ENCODE results near the gene LCK. TPM values are rescaled to one million over a fixed set of nuclear protein-coding genes. Genes with fewer than 3 reads are reported as not detected.

The LCK gene
- total and polyA plus RNA-seq, 2 donors (not counting 1 experiment from before 2014, with no cell fraction given) = 22.3 to 23.8 TPM

- H3K27ac ChIP-seq (ENCODE audit: low read length in 2 of 2) = peak overlapping the region; percentile 24 to 72
- H3K9ac ChIP-seq (ENCODE audit: low read length) = no peak overlapping the region
- no peaks in the 10 kb centered on the region for H3K27me3 Mint-ChIP-seq
- TF ChIP-seq EZH2 (IDR thresholded peaks at IDR 0.05; ENCODE audit: borderline replicate concordance, insufficient read depth, low read depth, low read length, poor library complexity, severe bottlenecking) (no peak), CTCF (IDR thresholded peaks at IDR 0.05) (no peak)
- peaks cover 98% of the 10 kb centered on the region for H3K79me2 ChIP-seq (ENCODE audit: control insufficient read depth, insufficient read depth, low read length)
- H4K20me1 ChIP-seq (ENCODE audit: control insufficient read depth, insufficient read depth, low read length, poor library complexity, severe bottlenecking) = peaks cover 11% of the 10 kb centered on the region
- ATAC-seq (ENCODE audit: low read depth) = no peak
- peak overlapping the region; percentile 78 for H3K27ac Mint-ChIP-seq
- peaks cover 2% of the 10 kb centered on the region for H3K9me3 Mint-ChIP-seq (ENCODE audit: insufficient read depth)
- H3K4me2 ChIP-seq (replicated peaks; ENCODE audit: low read depth, low read length, poor library complexity, severe bottlenecking) = no peak overlapping the region
- H3K4me3 ChIP-seq (ENCODE audit: control extremely low read depth in 1 of 5, extremely low read depth in 1 of 5, insufficient read depth in 1 of 5, low read depth in 2 of 5, low read length in 4 of 5) = no peak overlapping the region
- H3K27me3 ChIP-seq (replicated peaks in 1 of 4; ENCODE audit: control extremely low read depth in 1 of 4, control insufficient read depth in 3 of 4, insufficient read depth in 4 of 4, low read length in 3 of 4) = no peaks in the 10 kb centered on the region
- no peak overlapping the region for H2AFZ ChIP-seq (ENCODE audit: insufficient read depth, low read depth, low read length, poor library complexity, severe bottlenecking)
- peaks cover 57% of the 10 kb centered on the region for H3K4me1 Mint-ChIP-seq
- DNase-seq = no peak
- CTCF ChIA-PET = interaction anchor here (0.5 to 4.5 kb wide), 7 partner anchors 9 to 92 kb away, joined by 3 to 26 read pairs (median 5); no protein-coding TSS in a partner anchor
- peaks cover 42 to 44% of the 10 kb centered on the region in 2 donors for H3K4me1 ChIP-seq (ENCODE audit: control insufficient read depth in 2 of 2, insufficient read depth in 2 of 2, low read length in 2 of 2)
- POLR2A ChIA-PET = no interaction called here
- H3K36me3 ChIP-seq (replicated peaks in 1 of 2; ENCODE audit: control extremely low read depth in 1 of 2, control insufficient read depth in 1 of 2, extremely low read depth in 1 of 2, insufficient read depth in 2 of 2, low read length in 1 of 2) = peaks cover 6 to 54% of the 10 kb centered on the region in 2 experiments
- peak overlapping the region; percentile 0 for H3K4me3 Mint-ChIP-seq
- WGBS (ENCODE audit: insufficient coverage) = 50% methylated on average over 1 of the region's 2 CpGs
- H3K9me3 ChIP-seq (ENCODE audit: control extremely low read depth in 1 of 3, control insufficient read depth in 2 of 3, insufficient read depth in 1 of 3, low read length in 2 of 3) = peaks cover 0 to 3% (median 2%) of the 10 kb centered on the region in 3 donors
- intact Hi-C loops (cut with micrococcal nuclease) = no loop called here
Measured at GRCh38 chr1:32307324-32307723, 56.3 kb downstream of the LCK start.

GRCh38 chr1:32309960-32310359 lies 58.9 kb downstream of the LCK start:
- Histone ChIP-seq H4K20me1 (ENCODE audit: control insufficient read depth, insufficient read depth, low read length, poor library complexity, severe bottlenecking) (peaks cover 6% of the 10 kb centered on the region), H2AFZ (ENCODE audit: insufficient read depth, low read depth, low read length, poor library complexity, severe bottlenecking) (no peak overlapping the region), H3K9ac (ENCODE audit: low read length) (no peak overlapping the region), H3K4me2 (replicated peaks; ENCODE audit: low read depth, low read length, poor library complexity, severe bottlenecking) (peak overlapping the region; percentile 16), H3K27ac (ENCODE audit: low read length in 2 of 2) (peak overlapping the region in 1 of 2 donors; percentile 72), H3K4me3 (ENCODE audit: control extremely low read depth in 1 of 5, extremely low read depth in 1 of 5, insufficient read depth in 1 of 5, low read depth in 2 of 5, low read length in 4 of 5) (no peak overlapping the region), H3K4me1 (ENCODE audit: control insufficient read depth in 2 of 2, insufficient read depth in 2 of 2, low read length in 2 of 2) (peaks cover 46% of the 10 kb centered on the region in 2 donors), H3K79me2 (ENCODE audit: control insufficient read depth, insufficient read depth, low read length) (peaks cover 98% of the 10 kb centered on the region), H3K27me3 (replicated peaks in 1 of 4; ENCODE audit: control extremely low read depth in 1 of 4, control insufficient read depth in 3 of 4, insufficient read depth in 4 of 4, low read length in 3 of 4) (no peaks in the 10 kb centered on the region), H3K9me3 (ENCODE audit: control extremely low read depth in 1 of 3, control insufficient read depth in 2 of 3, insufficient read depth in 1 of 3, low read length in 2 of 3) (peaks cover 0 to 2% (median 0%) of the 10 kb centered on the region in 3 donors), H3K36me3 (replicated peaks in 1 of 2; ENCODE audit: control extremely low read depth in 1 of 2, control insufficient read depth in 1 of 2, extremely low read depth in 1 of 2, insufficient read depth in 2 of 2, low read length in 1 of 2) (peaks cover 6 to 34% of the 10 kb centered on the region in 2 experiments)
- WGBS (ENCODE audit: insufficient coverage) = 100% methylated on average over 1 of the region's 1 CpG
- DNase-seq (no peak), ATAC-seq (ENCODE audit: low read depth) (no peak)
- Mint-ChIP-seq H3K27ac (peak overlapping the region; percentile 57), H3K4me3 (peak overlapping the region; percentile 32), H3K4me1 (peaks cover 58% of the 10 kb centered on the region), H3K9me3 (ENCODE audit: insufficient read depth) (no peaks in the 10 kb centered on the region), H3K27me3 (no peaks in the 10 kb centered on the region)
- ChIA-PET POLR2A (interaction anchor here (2.6 kb wide), 1 partner anchor 69 kb away, joined by 7 read pairs; no protein-coding TSS in a partner anchor), CTCF (interaction anchor here (1.5 kb wide), 1 partner anchor 69 kb away, joined by 5 read pairs; no protein-coding TSS in a partner anchor)
- intact Hi-C loops (cut with micrococcal nuclease) = no loop called here
- TF ChIP-seq CTCF (IDR thresholded peaks at IDR 0.05) = no peak
- no peak for TF ChIP-seq EZH2 (IDR thresholded peaks at IDR 0.05; ENCODE audit: borderline replicate concordance, insufficient read depth, low read depth, low read length, poor library complexity, severe bottlenecking)

Measured in B cell (primary cell).